Hepatocyte (in vitro differentiated cells): ENCODE results near the gene FHOD3.

Experiments used
- CTCF ChIP-seq: fragments of 200-600 bp; sonication (generic); IDR thresholded peaks from 2 replicates; pipeline ENCODE4 v1.5.1; 2016; ENCODE audit warnings: antibody characterized with exemption, mild to moderate bottlenecking; ENCODE audit not compliant: poor library complexity
- EZH2 ChIP-seq: fragments of 200-600 bp; sonication (generic); IDR thresholded peaks from 2 replicates; pipeline ENCODE4 v1.6.1; 2016; ENCODE audit warnings: antibody characterized with exemption, mild to moderate bottlenecking, borderline replicate concordance
- EZH2phosphoT487 ChIP-seq: fragments of 200-600 bp; sonication (generic); IDR thresholded peaks from one replicate; pipeline ENCODE4 v1.6.1; 2018; ENCODE audit warnings: antibody characterized with exemption, mild to moderate bottlenecking, low read depth, moderate library complexity; ENCODE audit not compliant: unreplicated experiment, severe bottlenecking

- TF ChIP-seq EZH2phosphoT487 (no peak), CTCF (no peak), EZH2 (no peak)
These were observed 18.5 kb upstream of the FHOD3 start for GRCh38 chr18:36279001-36279400.
